ENCODE data around the gene PIAS4.

PIAS4 gene

GRCh38 chr19:4046946-4047683, 39.6 kb downstream of the PIAS4 start:
- TF ChIP-seq CTCF (IDR thresholded peaks at IDR 0.05; ENCODE audit: insufficient read depth, low read depth, low read length, missing control alignments): no peak
- no peak overlapping the region for H3K4me3 ChIP-seq (ENCODE audit: low read depth, low read length)
- no peak for DNase-seq (ENCODE audit: low read depth)

GRCh38 chr19:4049432-4049831, 41.9 kb downstream of the PIAS4 start:
- no peak for TF ChIP-seq CTCF (IDR thresholded peaks at IDR 0.05; ENCODE audit: insufficient read depth, low read depth, low read length, missing control alignments)
- no peak for DNase-seq (ENCODE audit: low read depth)
- H3K4me3 ChIP-seq (ENCODE audit: low read depth, low read length): no peak overlapping the region

- H3K4me3 ChIP-seq (ENCODE audit: low read depth, low read length): no peak overlapping the region
- no peak for TF ChIP-seq CTCF (IDR thresholded peaks at IDR 0.05; ENCODE audit: insufficient read depth, low read depth, low read length, missing control alignments)
- no peak for DNase-seq (ENCODE audit: low read depth)
Observed at GRCh38 chr19:4051175-4052101, 43.9 kb downstream of the PIAS4 start.

GRCh38 chr19:4052114-4052992, 44.8 kb downstream of the PIAS4 start:
- DNase-seq (ENCODE audit: low read depth): no peak
- no peak for TF ChIP-seq CTCF (IDR thresholded peaks at IDR 0.05; ENCODE audit: insufficient read depth, low read depth, low read length, missing control alignments)
- no peak overlapping the region for H3K4me3 ChIP-seq (ENCODE audit: low read depth, low read length)

- DNase-seq (ENCODE audit: low read depth): no peak
- no peak for TF ChIP-seq CTCF (IDR thresholded peaks at IDR 0.05; ENCODE audit: insufficient read depth, low read depth, low read length, missing control alignments)
- H3K4me3 ChIP-seq (ENCODE audit: low read depth, low read length): no peak overlapping the region
Observed at GRCh38 chr19:4052993-4053422, 45.5 kb downstream of the PIAS4 start.
